Skeletal muscle cell (primary cell): Measurements from ENCODE around the gene TTC7B.
"Not testable (repeated sequence)": the region's sequence is repeated elsewhere in the genome, so short reads cannot be mapped to it uniquely, and the experiment has no call there.

Experiments used
- DNase-seq: peaks from one replicate; pipeline ENCODE4 v3.0.0-alpha.2; 2010; ENCODE audit warnings: low read depth
- H3K4me3 ChIP-seq: 2 replicates; pipeline ENCODE4 v1.5.1; 2011; ENCODE audit warnings: low read depth, mild to moderate bottlenecking, control low read depth, low read length, moderate library complexity

TTC7B gene

GRCh38 chr14:90815822-90816662 lies at the start of gene TTC7B:
Gene TTC7B (minus strand): TSS chr14:90816430. CDS start chr14:90816295, 135 bp downstream.
- H3K4me3 ChIP-seq: peak within 1 kb of the TSS; percentile 78
- no peak for DNase-seq

DNA sequence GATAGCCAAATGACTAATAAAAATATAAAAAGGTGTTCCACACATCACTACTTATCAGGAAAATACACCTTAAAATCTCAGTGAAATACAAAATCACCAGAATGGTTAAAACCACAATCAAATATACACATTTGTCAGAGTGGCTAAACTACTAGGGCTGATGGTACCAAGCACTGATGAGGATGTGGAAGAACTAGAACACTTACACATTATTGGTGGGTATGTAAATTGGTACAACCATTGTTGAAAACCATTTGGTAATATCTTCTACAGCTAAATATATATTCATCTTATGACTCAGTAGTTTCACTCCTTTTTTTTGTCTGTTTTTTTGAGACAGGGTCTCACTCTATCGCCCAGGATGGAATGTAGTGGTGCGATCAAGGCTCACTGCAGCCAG lies 48.5 kb upstream of the TTC7B start:
- DNase-seq: no peak

GRCh38 chr14:90858511-90858910 lies 42.3 kb upstream of the TTC7B start:
- no peak overlapping the region for H3K4me3 ChIP-seq
- no peak for DNase-seq

More for the DNA sequence above, 48.5 kb upstream of the TTC7B start:
- H3K4me3 ChIP-seq: no peak overlapping the region

- no peak overlapping the region for H3K4me3 ChIP-seq
- DNase-seq: no peak
Observed at GRCh38 chr14:90857866-90858265, 41.6 kb upstream of the TTC7B start.

DNA sequence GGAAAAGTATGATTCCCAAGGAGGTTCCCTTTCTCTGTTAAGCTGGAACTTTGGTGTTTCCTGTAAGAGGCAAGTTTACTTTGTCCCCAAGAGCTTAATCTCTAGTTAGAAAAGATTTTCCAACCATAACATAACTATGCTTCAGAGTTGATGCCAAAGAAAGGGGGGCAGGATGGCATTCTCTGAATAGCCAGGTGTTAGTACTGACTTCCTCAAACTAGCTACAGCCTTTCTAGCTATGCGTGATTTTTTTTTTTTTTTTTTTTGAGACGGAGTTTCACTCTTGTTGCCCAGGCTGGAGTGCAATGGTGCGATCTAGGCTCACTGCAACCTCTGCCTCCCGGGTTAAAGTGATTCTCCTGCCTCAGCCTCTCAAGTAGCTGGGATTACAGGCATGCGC lies 39.9 kb upstream of the TTC7B start:
- DNase-seq, H3K4me3 ChIP-seq: not testable (repeated sequence)

DNA sequence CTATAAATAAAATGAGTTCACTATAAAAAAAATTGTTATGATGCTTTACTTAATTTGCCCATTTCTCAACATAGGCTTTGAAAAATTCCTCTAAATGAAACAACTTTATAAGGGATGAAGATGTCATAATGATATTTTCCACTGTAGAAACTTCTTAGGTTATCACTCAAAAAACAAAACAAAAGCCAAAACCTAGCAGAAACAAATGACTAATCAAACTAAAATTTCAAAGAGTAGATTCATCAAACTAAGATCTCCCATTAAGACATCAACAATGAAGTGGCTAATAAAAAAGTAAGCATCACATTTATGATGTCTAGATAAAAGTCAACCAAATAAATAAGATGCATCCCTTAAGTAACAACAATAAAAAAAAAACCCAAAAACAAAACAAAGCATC lies 36.9 kb upstream of the TTC7B start:
- DNase-seq: no peak
- H3K4me3 ChIP-seq: no peak overlapping the region

GRCh38 chr14:90851327-90852036 lies 35.3 kb upstream of the TTC7B start:
- no peak for DNase-seq
- no peak overlapping the region for H3K4me3 ChIP-seq

DNA sequence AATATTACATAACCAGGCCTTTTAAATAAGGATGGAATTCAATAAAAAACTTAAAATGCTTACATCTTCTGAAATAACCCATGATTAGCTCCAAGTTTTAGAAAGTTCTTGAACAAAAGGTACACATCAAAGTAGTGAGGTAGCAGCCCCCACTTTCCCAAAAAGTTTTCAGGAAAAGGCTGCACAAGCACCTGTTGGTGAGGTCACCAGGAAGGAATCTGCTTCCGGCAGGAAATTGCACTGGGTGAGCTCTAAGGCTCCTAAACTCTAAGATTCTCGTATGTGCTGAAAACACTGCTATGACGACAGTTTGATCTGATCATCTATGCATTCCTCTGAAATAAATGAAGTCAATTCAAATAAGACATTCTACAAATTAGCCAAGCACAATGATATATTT lies 34.3 kb upstream of the TTC7B start:
- H3K4me3 ChIP-seq: no peak overlapping the region

GRCh38 chr14:90849787-90850444 lies 33.7 kb upstream of the TTC7B start:
- no peak for DNase-seq
- H3K4me3 ChIP-seq: no peak overlapping the region

More for the DNA sequence above, 34.3 kb upstream of the TTC7B start:
- no peak for DNase-seq

- H3K4me3 ChIP-seq: no peak overlapping the region
- no peak for DNase-seq
Observed at GRCh38 chr14:90848944-90849731, 32.9 kb upstream of the TTC7B start.

GRCh38 chr14:90846511-90846910 lies 30.3 kb upstream of the TTC7B start:
- no peak overlapping the region for H3K4me3 ChIP-seq
- no peak for DNase-seq

GRCh38 chr14:90844321-90844720 lies 28.1 kb upstream of the TTC7B start:
- DNase-seq: no peak
- no peak overlapping the region for H3K4me3 ChIP-seq

GRCh38 chr14:90842726-90843125 lies 26.5 kb upstream of the TTC7B start:
- no peak for DNase-seq
- H3K4me3 ChIP-seq: no peak overlapping the region

DNA sequence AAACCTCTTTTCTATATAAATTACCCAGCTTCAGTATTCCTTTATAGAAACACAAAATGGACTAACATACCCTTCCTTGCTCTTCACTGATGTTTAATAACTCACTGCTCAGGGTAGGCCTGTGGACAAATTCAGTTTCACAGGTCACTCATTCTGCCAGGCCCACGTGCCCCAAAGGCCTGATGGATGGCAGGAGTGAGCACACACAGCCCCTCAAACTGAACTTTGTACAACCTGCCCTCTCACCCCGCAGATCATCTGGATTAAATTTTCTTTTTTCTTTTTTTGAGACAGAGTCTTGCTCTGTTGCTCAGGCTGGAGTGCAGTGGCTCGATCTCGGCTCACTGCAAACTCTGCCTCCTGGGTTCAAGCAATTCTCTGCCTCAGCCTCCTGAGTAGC lies 24.4 kb upstream of the TTC7B start:
- DNase-seq, H3K4me3 ChIP-seq: not testable (repeated sequence)

- no peak overlapping the region for H3K4me3 ChIP-seq
- no peak for DNase-seq
Observed at GRCh38 chr14:90839889-90840266, 23.6 kb upstream of the TTC7B start.

GRCh38 chr14:90839024-90839888 lies 23.0 kb upstream of the TTC7B start:
- no peak overlapping the region for H3K4me3 ChIP-seq
- DNase-seq: no peak

DNA sequence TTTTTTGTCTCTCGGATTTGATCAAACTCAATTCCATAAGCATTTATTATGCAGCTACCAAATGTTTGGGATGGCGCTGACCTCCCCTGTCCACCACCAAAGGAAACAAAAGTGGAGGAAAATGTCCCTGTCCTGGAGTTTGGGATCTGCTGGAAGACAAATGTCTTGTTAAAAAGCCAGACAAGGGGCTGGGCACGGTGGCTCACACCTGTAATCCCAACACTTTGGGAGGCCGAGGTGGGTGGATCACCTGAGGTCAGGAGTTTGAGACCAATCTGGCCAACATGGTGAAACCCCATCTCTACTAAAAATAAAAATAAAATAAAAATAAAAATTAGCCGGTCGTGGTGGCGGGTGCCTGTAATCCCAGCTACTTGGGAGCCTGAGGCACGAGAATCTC lies 22.3 kb upstream of the TTC7B start:
- DNase-seq: not testable (repeated sequence)

GRCh38 chr14:90837355-90837754 lies 21.1 kb upstream of the TTC7B start:
- no peak for DNase-seq
- no peak overlapping the region for H3K4me3 ChIP-seq

More for the DNA sequence above, 22.3 kb upstream of the TTC7B start:
- H3K4me3 ChIP-seq: not testable (repeated sequence)

DNA sequence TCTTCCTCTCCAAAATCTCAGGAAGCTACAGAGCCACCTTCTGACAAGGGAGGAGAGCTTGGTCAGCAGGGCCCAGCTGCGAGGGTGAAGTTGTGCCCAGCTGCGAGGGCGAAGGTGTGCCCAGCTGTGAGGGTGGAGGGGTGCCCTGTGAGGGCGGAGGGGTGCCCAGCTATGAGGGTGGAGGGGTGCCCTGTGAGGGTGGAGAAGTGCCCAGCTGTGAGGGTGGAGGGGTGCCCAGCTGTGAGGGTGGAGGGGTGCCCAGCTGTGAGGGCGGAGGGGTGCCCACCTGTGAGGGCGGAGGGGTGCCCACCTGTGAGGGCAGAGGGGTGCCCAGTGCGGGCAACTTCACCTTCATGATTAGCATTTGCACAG lies 20.4 kb upstream of the TTC7B start:
- no peak overlapping the region for H3K4me3 ChIP-seq
- DNase-seq: no peak
